Transverse colon (tissue), 4 donors: ENCODE measurements around the gene ARHGEF38. TPM values are rescaled to one million over a fixed set of nuclear protein-coding genes. Genes with fewer than 3 reads are reported as not detected.
A peak's percentile ranks its signal among the peaks of the same experiment; 100 is the strongest.

Experiments
- DNase-seq: peaks from one replicate; pipeline ENCODE4 v3.0.0-alpha.2; 2019
- H3K27ac ChIP-seq, 4 donors: fragments of 200-600 bp; sonication (generic); 2 replicates each; pipeline ENCODE4 v1.5.1; 2016 to 2018; ENCODE audit warnings: inconsistent platforms in 4 of 4
- H3K27me3 ChIP-seq: fragments of 200-600 bp; sonication (generic); 2 replicates; pipeline ENCODE4 v1.5.1; 2017; ENCODE audit warnings: inconsistent platforms
- H3K36me3 ChIP-seq, 4 donors: fragments of 200-600 bp; sonication (generic); 2 replicates each; pipeline ENCODE4 v1.5.1; 2017 to 2019; ENCODE audit warnings: inconsistent platforms in 4 of 4
- H3K4me1 ChIP-seq, 4 donors: fragments of 200-600 bp; sonication (generic); 2 replicates each; pipeline ENCODE4 v1.5.1; 2017 to 2020; ENCODE audit warnings: inconsistent platforms in 4 of 4
- H3K4me3 ChIP-seq, 4 donors: fragments of 200-600 bp; sonication (generic); 1 replicate in 1 of 4; 2 replicates in 3 of 4; pipeline versions ENCODE4 v1.5.1 to v1.6.1; 2017 to 2019; ENCODE audit warnings: inconsistent platforms in 4 of 4
- H3K9me3 ChIP-seq, 2 donors: fragments of 200-600 bp; sonication (generic); 2 replicates each; pipeline ENCODE4 v1.5.1; 2017 to 2019; ENCODE audit warnings: inconsistent platforms in 2 of 2
- CTCF ChIP-seq, 5 experiments: fragments of 200-600 bp in 3 of 5; fragments of 450-650 bp in 2 of 5; sonication (generic) in 3 of 5; IDR thresholded peaks; 1 replicate in 2 of 5; 2 replicates in 3 of 5; pipeline ENCODE4 v1.5.1; 2016 to 2017; ENCODE audit warnings: antibody characterized with exemption in 5 of 5, inconsistent platforms in 3 of 5, mild to moderate bottlenecking in 2 of 5, moderate library complexity in 1 of 5
- EP300 ChIP-seq: sonication (generic); formaldehyde crosslinking; IDR thresholded peaks from one replicate; pipeline ENCODE4 v1.6.1; 2017; ENCODE audit warnings: antibody characterized with exemption, low read depth
- POLR2A ChIP-seq: fragments of 450-650 bp; IDR thresholded peaks from one replicate; pipeline ENCODE4 v1.6.1; 2016; ENCODE audit warnings: antibody characterized with exemption, mild to moderate bottlenecking, moderate library complexity
- POLR2AphosphoS5 ChIP-seq, 3 donors: sonication (generic); formaldehyde crosslinking; IDR thresholded peaks; one replicate each; pipeline ENCODE4 v1.6.1; 2016; ENCODE audit warnings: antibody characterized with exemption in 3 of 3
- WGBS, 2 donors: methylation state at CpG; one replicate each; pipeline ENCODE4 v1.1.5; 2018; ENCODE audit warnings: low coverage in 1 of 2; 5-methylcytosine and 5-hydroxymethylcytosine counted together
- in situ Hi-C, 4 donors: fragments of 200-750 bp; cut with MboI; loops; one replicate each; pipeline versions ENCODE4 v1.15.0 to v1.15.1; 2017; ENCODE audit warnings: low sequenced_read_pairs in 3 of 4, low pct_ligation_motif_present in 1 of 4, low pct_unique_long_range_greater_than_20kb in 1 of 4
- intact Hi-C: fragments of 100-400 bp; cut with DNase I; formaldehyde crosslinking; loops from one replicate; pipeline ENCODE4 v1.15.1; 2023; ENCODE audit warnings: low total_unique reads
- total RNA-seq, 4 donors: library from RNA; depleted of rRNA; stranded (reverse); fragments of >200 nt; gene quantifications; one replicate each; pipeline ENCODE4 v1.1.0, GENCODE V29; 2016

ARHGEF38 gene
- total RNA-seq, 4 donors from 2014 or later = 2.6 to 18.1 (median 15.6) TPM

GRCh38 chr4:105543346-105543745, 9.1 kb upstream of the ARHGEF38 start:
- TF ChIP-seq EP300 (no peak), POLR2A (no peak), CTCF (IDR thresholded peaks at IDR 0.05) (no peak), POLR2AphosphoS5 (IDR thresholded peaks at IDR 0.05) (no peak)

GRCh38 chr4:105543881-105544280, 8.5 kb upstream of the ARHGEF38 start:
- in situ Hi-C loops = no loop called here
- H3K27me3 ChIP-seq = no peaks in the 10 kb centered on the region
- no peaks in the 10 kb centered on the region for H3K36me3 ChIP-seq
- H3K4me3 ChIP-seq = no peak overlapping the region
- DNase-seq = no peak
- H3K27ac ChIP-seq = peak overlapping the region; percentile 26 to 61 (median 42)
- intact Hi-C loops = no loop called here
- peaks cover 4 to 27% (median 13%) of the 10 kb centered on the region in 4 donors for H3K4me1 ChIP-seq
- TF ChIP-seq CTCF (IDR thresholded peaks at IDR 0.05) (no peak), EP300 (no peak), POLR2AphosphoS5 (IDR thresholded peaks at IDR 0.05) (no peak)
- H3K9me3 ChIP-seq = no peaks in the 10 kb centered on the region

More at GRCh38 chr4:105543346-105543745, 9.1 kb upstream of the ARHGEF38 start:
- H3K36me3 ChIP-seq = no peaks in the 10 kb centered on the region
- no peak for DNase-seq
- in situ Hi-C loops (no loop called here), intact Hi-C loops (no loop called here)
- no peak overlapping the region for H3K4me3 ChIP-seq
- H3K27me3 ChIP-seq = no peaks in the 10 kb centered on the region
- H3K27ac ChIP-seq = peak overlapping the region; percentile 26 to 61 (median 42)
- no peaks in the 10 kb centered on the region for H3K9me3 ChIP-seq
- H3K4me1 ChIP-seq = peaks cover 4 to 27% (median 13%) of the 10 kb centered on the region in 4 donors

- Histone ChIP-seq H3K27ac (peak overlapping the region in 3 of 4 donors; percentile 4 to 61 (median 46)), H3K4me3 (no peak overlapping the region), H3K27me3 (no peaks in the 10 kb centered on the region), H3K4me1 (peaks cover 4 to 27% (median 13%) of the 10 kb centered on the region in 4 donors), H3K9me3 (no peaks in the 10 kb centered on the region), H3K36me3 (no peaks in the 10 kb centered on the region)
- TF ChIP-seq POLR2AphosphoS5 (IDR thresholded peaks at IDR 0.05) (no peak), EP300 (no peak), POLR2A (no peak), CTCF (IDR thresholded peaks at IDR 0.05) (no peak)
- in situ Hi-C loops = no loop called here
- 13 to 26% methylated on average over 1 of the region's 1 CpG for WGBS, 2 donors
- intact Hi-C loops = no loop called here
- no peak for DNase-seq
Measured at GRCh38 chr4:105544520-105545286, 7.7 kb upstream of the ARHGEF38 start.

- no peak overlapping the region for H3K27ac ChIP-seq
- intact Hi-C loops (no loop called here), in situ Hi-C loops (no loop called here)
Measured at GRCh38 chr4:105546086-105546485, 6.3 kb upstream of the ARHGEF38 start.

More at GRCh38 chr4:105546086-105546485, 6.3 kb upstream of the ARHGEF38 start:
- TF ChIP-seq POLR2AphosphoS5 (IDR thresholded peaks at IDR 0.05) = no peak
- TF ChIP-seq EP300 = no peak
- TF ChIP-seq POLR2A = no peak
- no peak for TF ChIP-seq CTCF (IDR thresholded peaks at IDR 0.05)
- peaks cover 4 to 31% (median 16%) of the 10 kb centered on the region in 4 donors for H3K4me1 ChIP-seq
- no peak overlapping the region for H3K4me3 ChIP-seq
- H3K9me3 ChIP-seq = no peaks in the 10 kb centered on the region
- H3K36me3 ChIP-seq = no peaks in the 10 kb centered on the region
- no peak for DNase-seq
- H3K27me3 ChIP-seq = no peaks in the 10 kb centered on the region
